ENCODE results near the gene ZFPL1.

ZFPL1 gene

DNA sequence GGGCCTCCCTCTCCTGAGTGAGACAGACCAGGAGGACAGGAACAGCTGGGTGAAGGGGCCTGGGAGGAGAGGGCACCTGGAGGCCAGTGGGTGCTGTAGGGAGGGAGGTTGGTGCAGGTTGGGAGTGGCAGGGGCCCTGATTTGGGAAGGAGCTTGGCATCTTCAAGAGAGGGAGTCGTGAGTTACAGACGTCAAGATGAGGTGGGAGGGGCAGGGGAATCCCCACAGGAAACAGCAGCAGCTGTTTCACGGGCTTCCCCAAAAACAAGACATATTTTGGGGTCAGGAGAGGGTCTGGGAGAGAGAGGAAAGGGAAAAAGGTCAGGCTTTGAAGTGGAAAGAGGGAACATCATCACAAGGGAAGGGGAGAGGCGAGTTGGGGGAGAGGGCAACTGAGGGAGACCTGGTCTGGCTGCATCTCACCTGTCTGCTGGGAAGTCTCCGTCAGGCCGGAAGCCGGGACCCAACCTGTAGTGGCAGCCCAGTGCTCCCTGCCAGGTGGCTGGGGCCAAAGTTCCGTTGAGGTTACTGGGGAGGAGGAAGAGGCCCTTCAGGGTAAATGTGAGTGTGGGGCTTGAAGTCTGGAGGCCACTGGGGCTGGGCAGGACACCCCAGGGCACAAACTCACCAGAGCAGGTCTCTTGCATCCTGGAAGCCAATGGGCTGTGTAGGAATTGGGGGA is 30.1 kb upstream of the ZFPL1 start:
- in situ Hi-C loops (cut with MboI; ENCODE audit: low sequenced_read_pairs, unreplicated experiment): no loop called here
- TF ChIP-seq, protein P1, sequence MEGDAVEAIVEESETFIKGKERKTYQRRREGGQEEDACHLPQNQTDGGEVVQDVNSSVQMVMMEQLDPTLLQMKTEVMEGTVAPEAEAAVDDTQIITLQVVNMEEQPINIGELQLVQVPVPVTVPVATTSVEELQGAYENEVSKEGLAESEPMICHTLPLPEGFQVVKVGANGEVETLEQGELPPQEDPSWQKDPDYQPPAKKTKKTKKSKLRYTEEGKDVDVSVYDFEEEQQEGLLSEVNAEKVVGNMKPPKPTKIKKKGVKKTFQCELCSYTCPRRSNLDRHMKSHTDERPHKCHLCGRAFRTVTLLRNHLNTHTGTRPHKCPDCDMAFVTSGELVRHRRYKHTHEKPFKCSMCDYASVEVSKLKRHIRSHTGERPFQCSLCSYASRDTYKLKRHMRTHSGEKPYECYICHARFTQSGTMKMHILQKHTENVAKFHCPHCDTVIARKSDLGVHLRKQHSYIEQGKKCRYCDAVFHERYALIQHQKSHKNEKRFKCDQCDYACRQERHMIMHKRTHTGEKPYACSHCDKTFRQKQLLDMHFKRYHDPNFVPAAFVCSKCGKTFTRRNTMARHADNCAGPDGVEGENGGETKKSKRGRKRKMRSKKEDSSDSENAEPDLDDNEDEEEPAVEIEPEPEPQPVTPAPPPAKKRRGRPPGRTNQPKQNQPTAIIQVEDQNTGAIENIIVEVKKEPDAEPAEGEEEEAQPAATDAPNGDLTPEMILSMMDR (IDR thresholded peaks at IDR 0.05; ENCODE audit: borderline replicate concordance, control extremely low read depth, extremely low read depth, insufficient read depth, missing control alignments): no peak
- DNase-seq (ENCODE audit: low spot score): no peak

DNA sequence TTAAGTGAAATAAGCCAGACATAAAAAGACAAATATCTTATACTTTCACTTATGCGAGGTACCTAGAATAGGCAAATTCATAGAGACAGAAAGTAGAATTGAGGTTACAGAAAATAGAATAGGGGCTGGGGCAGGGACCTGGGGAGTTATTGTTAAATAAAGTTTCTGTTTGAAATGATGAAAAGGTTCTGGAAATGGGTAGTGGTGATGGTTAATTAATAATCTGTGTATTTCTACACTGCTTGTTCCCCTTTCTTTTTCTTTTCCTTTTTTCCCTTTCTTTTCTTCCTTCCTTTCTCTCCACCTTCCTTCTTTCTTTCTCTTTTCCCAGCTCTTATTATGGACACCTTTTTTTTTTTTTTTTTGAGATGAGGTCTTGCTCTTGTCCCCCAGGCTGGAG is 28.5 kb upstream of the ZFPL1 start:
- DNase-seq (ENCODE audit: low spot score): no peak
- TF ChIP-seq, protein P1 (IDR thresholded peaks at IDR 0.05; ENCODE audit: borderline replicate concordance, control extremely low read depth, extremely low read depth, insufficient read depth, missing control alignments): no peak
- in situ Hi-C loops (cut with MboI; ENCODE audit: low sequenced_read_pairs, unreplicated experiment): no loop called here

DNA sequence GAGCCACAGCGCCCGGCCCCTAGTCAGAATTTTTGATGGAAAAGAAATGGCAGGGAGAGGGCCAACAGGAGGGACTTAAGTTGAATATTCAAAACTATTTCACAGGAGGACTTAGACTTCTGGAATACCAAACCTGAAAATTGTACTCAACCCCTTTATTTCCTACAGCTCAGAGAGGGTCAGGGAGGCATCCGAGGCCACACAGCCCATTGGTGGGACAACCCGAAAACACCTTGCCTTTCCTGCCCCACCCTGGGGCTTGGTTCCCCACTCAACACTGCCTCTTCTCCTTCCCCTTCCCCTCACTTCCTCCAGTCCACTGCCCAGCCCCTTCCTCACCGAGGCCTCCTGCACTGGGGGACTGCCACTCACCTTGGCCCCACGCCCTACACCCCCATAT is 27.0 kb upstream of the ZFPL1 start:
- TF ChIP-seq, protein P1 (IDR thresholded peaks at IDR 0.05; ENCODE audit: borderline replicate concordance, control extremely low read depth, extremely low read depth, insufficient read depth, missing control alignments): no peak
- DNase-seq (ENCODE audit: low spot score): no peak
- in situ Hi-C loops (cut with MboI; ENCODE audit: low sequenced_read_pairs, unreplicated experiment): no loop called here

DNA sequence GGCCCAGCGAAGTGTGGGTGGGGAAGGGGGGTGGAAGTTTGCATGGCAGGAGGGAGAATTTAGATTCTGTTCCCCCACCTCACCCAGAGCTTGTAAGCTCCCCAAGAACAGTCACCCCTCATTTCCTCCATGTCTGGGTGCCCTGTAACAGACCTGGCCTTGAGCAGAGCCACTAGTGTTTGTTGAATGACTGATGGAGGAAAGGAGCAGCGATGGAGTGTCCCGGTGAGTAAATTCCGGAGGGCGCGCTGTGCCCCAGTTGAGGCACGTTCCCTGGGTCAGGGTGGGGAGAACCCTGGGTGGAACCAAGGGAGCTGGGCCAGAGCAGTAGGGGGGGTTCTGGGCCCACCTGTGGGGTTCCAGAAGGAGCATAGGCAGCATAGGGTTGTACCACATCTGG is 26.5 kb upstream of the ZFPL1 start:
- DNase-seq (ENCODE audit: low spot score): no peak
- TF ChIP-seq, protein P1 (IDR thresholded peaks at IDR 0.05; ENCODE audit: borderline replicate concordance, control extremely low read depth, extremely low read depth, insufficient read depth, missing control alignments): no peak
- in situ Hi-C loops (cut with MboI; ENCODE audit: low sequenced_read_pairs, unreplicated experiment): no loop called here

DNA sequence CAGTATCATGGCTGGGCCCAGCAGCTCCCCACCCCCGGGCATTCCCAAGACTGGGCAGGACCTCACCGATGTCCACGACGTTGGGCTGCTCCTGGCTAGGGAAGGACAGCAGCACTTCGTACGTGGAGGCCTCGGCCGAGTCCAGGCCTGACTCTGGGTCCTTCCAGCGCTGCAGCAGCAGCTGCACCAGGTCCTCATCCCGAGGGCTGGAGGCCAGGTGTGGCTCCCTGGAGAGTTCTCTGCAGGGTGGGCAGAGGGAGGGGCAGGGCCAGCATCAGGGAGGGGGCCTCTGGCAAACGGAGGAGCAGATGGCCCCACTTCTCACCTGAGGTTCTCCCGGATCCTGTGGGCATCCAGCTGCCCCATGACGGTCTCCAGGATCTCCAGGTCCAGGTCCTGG is 26.0 kb upstream of the ZFPL1 start:
- TF ChIP-seq, protein P1 (IDR thresholded peaks at IDR 0.05; ENCODE audit: borderline replicate concordance, control extremely low read depth, extremely low read depth, insufficient read depth, missing control alignments): no peak
- in situ Hi-C loops (cut with MboI; ENCODE audit: low sequenced_read_pairs, unreplicated experiment): no loop called here
- DNase-seq (ENCODE audit: low spot score): no peak

DNA sequence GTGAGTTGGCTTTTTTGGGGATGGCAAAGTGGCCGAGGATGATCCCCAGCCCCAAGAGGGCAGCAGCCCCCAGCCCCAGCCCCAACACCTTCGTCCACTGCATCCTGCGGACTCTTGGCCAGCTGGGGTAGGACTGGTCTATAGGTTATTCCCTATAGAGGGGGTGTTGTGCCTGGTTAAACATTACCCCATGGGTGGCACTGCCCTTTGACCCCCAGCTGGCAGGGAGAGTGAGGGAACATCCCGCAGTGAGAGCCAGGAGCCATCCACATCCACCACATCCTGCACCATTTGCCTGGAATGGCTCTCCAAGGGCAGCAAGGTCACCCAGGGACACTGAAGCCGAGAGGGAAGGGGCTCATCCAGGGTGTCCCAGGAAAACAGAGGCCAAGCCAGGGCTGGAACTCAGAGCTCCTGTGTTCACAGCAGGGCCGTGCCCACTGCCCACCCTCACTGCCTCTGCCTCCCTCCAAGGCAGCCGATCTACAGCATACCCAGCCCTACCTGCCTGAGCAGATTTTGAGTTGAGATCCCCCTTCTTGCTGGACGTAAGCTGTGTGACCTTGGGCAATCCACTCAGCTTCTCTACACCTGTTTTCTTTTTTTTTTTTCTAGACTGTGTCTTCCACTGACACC is 25.5 kb upstream of the ZFPL1 start, which contains the start of gene NAALADL1:
TSS of gene NAALADL1 (minus strand) at position 135 of the 636 bp plus-strand sequence. CDS start at position 103, 32 bp downstream.
- in situ Hi-C loops (cut with MboI; ENCODE audit: low sequenced_read_pairs, unreplicated experiment): no loop called here
- no peak for DNase-seq (ENCODE audit: low spot score)
- TF ChIP-seq, protein P1 (IDR thresholded peaks at IDR 0.05; ENCODE audit: borderline replicate concordance, control extremely low read depth, extremely low read depth, insufficient read depth, missing control alignments): no peak
